ENCODE data around the gene PALLD.

- TF ChIP-seq POLR2A (IDR thresholded peaks at IDR 0.05) (no peak), EP300 (IDR thresholded peaks at IDR 0.05) (no peak)
Observed at GRCh38 chr4:168664242-168664891, 167.5 kb downstream of the PALLD start.

All from gastroesophageal sphincter (tissue), 2 donors.